ENCODE measurements around the gene FOXB2.
"Not testable (repeated sequence)": the region's sequence is repeated elsewhere in the genome, so short reads cannot be mapped to it uniquely, and the experiment has no call there.

Gene FOXB2

GRCh38 chr9:77040340-77040739, 20.9 kb downstream of the FOXB2 start:
- in situ Hi-C loops (cut with HindIII; ENCODE audit: low sequenced_read_pairs) = no loop called here

GRCh38 chr9:77043743-77044142, 24.3 kb downstream of the FOXB2 start:
- in situ Hi-C loops (cut with HindIII; ENCODE audit: low sequenced_read_pairs) = not testable (repeated sequence)

- in situ Hi-C loops (cut with HindIII; ENCODE audit: low sequenced_read_pairs) = not testable (repeated sequence)
These were observed 41.2 kb downstream of the FOXB2 start for GRCh38 chr9:77060681-77061080.

- in situ Hi-C loops (cut with HindIII; ENCODE audit: low sequenced_read_pairs) = no loop called here
These were observed 44.3 kb downstream of the FOXB2 start for GRCh38 chr9:77063645-77064285.

- in situ Hi-C loops (cut with HindIII; ENCODE audit: low sequenced_read_pairs) = no loop called here
These were observed 46.9 kb downstream of the FOXB2 start for GRCh38 chr9:77066388-77066787.
